ENCODE measurements around the gene MTHFS.

DNA sequence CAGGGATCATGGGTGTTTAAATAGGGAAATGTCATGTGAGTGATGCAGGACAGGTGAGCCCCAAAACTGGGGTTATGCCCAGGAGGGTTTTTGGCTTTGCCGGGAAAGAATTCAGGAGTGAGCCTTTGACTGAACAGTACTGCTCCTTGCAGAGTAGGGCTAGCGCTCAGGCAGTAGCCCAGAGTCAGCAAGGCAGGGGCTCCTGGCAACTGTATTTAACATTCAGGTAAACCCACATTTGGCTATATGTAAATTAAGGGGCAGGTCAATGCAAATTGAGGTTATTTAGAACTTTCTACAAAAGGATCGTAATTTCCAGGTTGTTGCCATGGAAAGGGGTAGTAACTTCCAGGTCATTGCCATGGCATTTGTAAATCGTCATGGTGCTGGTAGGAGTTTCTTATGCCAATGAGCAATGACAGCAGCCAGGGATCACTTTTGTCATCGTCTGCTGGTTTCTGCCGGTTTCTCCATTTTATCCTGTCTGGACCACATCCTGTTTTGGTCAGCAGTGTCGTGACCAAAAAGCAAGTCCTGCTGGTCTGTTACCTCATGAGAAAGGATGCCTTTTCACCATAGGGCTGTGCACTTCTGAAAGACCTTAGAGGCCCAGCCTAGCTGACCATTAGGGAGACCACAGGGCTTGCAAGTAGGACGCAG, 24.3 kb downstream of the MTHFS start:
- TF ChIP-seq, protein P1, sequence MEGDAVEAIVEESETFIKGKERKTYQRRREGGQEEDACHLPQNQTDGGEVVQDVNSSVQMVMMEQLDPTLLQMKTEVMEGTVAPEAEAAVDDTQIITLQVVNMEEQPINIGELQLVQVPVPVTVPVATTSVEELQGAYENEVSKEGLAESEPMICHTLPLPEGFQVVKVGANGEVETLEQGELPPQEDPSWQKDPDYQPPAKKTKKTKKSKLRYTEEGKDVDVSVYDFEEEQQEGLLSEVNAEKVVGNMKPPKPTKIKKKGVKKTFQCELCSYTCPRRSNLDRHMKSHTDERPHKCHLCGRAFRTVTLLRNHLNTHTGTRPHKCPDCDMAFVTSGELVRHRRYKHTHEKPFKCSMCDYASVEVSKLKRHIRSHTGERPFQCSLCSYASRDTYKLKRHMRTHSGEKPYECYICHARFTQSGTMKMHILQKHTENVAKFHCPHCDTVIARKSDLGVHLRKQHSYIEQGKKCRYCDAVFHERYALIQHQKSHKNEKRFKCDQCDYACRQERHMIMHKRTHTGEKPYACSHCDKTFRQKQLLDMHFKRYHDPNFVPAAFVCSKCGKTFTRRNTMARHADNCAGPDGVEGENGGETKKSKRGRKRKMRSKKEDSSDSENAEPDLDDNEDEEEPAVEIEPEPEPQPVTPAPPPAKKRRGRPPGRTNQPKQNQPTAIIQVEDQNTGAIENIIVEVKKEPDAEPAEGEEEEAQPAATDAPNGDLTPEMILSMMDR (conservative IDR thresholded peaks at IDR 0.05) = no peak
- no peak for TF ChIP-seq EZH2 (IDR thresholded peaks at IDR 0.05; ENCODE audit: low read depth)

All from PC-9 (cell line).